GM21723 (cell line): Measurements from ENCODE around the gene ARID5B.

ENCODE experiments used
- ATAC-seq: cut with Tn5 transposase; IDR thresholded peaks from one replicate; pipeline ENCODE4 v1.9.1; 2021; ENCODE audit warnings: mild to moderate bottlenecking, moderate library complexity; ENCODE audit not compliant: unreplicated experiment

Gene ARID5B

DNA sequence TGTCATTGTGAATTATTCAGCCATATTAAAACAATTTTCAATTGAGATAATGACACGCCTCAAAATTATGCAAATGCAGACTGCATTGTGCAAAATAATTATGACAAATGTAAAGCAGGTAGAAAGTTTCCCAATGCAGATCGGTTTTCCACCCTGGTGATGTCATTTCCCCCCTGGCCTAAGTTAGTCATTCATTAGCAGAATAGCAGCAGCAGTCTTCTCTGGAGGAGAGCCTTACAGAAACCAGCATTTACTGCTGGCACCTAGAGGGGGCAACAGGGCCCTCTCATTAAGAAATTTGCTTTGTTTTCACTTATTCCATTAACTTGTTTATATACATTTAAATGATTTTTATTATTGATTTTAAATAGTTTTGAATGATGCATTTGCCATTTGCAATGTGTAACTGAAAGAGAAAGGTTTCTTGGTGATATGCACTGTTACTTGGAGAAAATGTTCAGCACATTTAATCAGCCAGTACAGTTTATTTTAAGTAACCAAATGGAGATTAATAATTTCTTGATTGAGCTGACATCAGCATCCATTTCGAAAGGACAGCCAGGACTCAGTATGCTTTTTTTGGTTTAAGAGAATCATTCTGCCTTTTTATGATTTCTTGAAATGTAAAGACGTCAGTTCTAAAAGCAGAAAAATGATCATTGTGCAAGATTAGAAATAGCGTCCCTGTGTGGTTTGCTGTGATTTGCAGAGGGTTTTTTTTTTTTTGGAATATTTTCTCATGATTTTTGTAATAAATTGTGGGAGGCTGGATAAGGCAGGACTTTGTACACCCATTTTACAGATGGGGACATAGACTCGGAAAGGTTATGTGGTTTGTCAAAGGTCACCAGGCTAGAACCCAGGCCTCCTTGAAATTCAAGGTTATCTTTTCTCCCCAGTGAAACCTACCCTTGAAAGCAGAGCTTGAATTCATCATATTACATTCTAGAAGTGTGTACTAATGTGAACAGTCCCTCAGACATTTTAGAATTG, 3.5 kb downstream of the ARID5B start:
- peak; percentile 39 for ATAC-seq

GRCh38 chr10:61905837-61906561, 4.5 kb downstream of the ARID5B start:
- ATAC-seq = no peak

DNA sequence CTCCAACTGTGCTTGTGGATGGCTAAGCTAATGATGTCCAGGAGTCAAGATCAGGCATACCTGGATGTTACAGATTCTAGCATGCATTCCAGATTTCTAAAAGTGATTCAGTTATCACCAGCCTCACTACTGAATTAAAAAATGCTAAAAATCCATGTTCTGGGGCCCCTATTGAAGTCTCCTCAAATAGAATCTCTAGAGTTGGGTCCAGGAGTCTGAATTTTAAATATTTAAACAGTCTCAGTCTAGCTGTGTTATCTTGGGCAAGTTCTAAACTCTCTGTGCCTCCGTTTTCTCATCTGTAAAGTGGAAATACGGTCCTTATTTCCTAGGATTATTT, 5.0 kb downstream of the ARID5B start:
- ATAC-seq = no peak

DNA sequence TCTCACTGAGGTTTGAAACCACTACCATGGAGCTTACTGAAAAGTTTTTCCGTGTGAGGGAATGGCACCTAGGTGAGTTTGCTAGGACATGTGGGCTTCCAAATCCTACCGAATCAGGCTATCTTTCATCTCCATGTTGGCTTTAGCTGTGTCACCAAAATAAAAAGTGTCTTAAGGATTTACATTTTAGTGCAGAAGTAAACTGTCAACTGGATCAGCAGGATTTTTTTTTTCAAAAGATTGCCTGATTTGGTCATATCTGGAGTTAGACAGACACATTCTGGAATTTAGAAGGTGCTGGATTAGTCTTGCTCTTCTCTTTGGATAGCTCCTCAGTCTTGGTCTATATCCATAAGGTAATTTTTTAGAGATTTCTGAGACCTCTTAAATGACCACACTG, 5.5 kb downstream of the ARID5B start:
- no peak for ATAC-seq

- no peak for ATAC-seq
Measured at GRCh38 chr10:61907587-61907986, 6.1 kb downstream of the ARID5B start.

- no peak for ATAC-seq
Measured at GRCh38 chr10:61910226-61910805, 8.8 kb downstream of the ARID5B start.

- ATAC-seq = no peak
Measured at GRCh38 chr10:61910894-61911293, 9.4 kb downstream of the ARID5B start.

GRCh38 chr10:61911425-61911824, 9.9 kb downstream of the ARID5B start:
- ATAC-seq = no peak

GRCh38 chr10:61912981-61913380, 11.5 kb downstream of the ARID5B start:
- ATAC-seq = no peak

DNA sequence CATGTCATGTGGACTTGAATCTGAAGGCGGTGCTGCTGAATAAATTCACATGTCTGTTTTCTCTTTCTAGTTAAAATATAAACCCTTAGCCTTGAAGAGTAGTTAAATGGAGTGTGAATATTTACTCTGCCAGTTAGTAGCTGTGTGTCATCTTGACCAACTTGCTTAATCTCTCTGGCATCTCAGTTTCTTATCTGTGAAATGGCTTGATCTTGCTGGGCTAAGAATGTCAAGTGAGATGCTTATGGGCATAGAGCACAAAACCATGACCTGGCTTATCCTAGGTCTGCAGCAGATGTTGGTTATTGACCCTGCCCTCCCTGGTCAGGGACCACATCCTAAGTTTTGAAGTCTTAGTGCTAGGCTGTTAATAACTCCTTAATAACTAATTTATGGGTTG, 16.6 kb downstream of the ARID5B start:
- ATAC-seq = no peak

DNA sequence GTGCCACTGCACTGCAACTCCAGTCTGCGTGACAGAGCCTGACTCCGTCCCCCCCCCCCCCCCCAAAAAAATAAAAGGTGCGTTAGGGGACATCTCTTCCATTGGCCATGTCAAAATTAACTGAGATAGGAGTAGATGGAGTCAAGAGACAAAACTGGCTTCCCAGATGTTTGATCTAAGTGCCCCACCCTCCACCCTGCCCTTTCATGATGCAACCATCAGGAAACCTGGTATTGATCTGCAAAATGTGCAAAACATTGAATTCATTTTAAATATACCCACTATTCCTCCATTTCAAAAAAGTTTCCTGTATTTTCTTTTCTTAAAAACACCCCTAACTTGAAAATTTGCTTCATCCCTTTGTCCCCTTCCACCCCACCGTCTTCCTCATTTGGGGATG, 17.5 kb downstream of the ARID5B start:
- no peak for ATAC-seq

DNA sequence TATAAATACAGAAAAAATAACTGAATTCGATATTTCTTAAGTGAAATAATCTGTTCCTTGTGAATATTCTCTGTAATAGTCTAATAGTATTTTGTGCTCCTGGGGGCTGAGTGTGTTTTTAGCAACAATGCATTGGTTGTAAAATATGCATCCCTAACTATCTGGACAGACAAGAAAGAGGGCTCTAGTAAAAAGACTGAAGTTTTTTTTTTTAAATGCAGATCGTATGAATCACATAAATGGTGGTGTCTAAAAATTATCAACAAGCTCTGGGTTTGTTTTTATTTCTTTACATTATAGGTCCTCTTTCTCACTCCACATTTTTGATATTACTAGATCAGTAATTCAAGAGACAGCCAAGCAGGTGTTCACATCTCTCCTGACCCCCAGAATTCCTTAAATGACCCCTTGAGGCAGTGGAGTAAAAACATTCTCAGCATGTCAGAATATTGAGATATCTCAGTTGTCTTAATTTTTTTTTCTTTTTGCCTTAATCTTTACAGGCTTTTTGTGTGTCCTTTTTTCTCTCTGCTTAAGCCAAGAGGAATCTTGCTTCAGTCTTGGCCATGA, 18.2 kb downstream of the ARID5B start:
- ATAC-seq = no peak

DNA sequence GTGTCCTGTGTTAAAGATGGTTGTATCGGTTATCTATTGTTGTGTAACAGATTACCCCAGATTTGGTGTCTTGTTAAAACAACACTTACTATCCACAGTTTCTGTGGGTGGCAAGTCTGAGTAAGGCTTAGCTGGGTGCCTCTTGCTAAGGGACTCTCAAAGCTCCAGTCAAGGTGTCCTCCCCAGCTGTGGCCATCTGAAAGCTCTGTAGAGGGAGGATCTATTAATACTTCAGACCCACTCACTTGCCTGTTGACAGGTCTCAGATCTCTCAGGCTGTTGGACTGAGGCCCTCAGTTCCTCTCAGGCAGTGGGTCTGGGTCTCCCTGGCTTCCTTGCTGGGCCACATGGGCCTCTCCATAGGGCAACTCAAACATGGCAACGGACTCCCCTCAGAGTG, 19.6 kb downstream of the ARID5B start:
- ATAC-seq = no peak

GRCh38 chr10:61923210-61923949, 21.9 kb downstream of the ARID5B start:
- no peak for ATAC-seq

DNA sequence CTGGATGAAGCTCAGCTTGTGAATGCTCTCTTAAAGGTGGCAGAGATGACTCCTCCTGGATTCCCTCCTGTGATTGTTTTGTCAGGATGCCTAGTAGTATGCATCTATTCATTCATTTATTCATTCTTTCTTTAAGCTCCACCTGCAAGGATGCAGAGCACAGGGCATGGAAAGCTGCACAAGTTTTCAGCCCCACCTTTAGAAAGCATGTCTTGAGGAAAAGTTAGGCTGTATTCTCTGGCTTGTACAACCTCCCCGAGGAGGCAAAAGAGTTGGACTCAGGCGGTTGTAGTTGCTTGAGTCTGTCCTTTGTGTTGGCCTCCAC, 22.4 kb downstream of the ARID5B start:
- ATAC-seq = no peak

DNA sequence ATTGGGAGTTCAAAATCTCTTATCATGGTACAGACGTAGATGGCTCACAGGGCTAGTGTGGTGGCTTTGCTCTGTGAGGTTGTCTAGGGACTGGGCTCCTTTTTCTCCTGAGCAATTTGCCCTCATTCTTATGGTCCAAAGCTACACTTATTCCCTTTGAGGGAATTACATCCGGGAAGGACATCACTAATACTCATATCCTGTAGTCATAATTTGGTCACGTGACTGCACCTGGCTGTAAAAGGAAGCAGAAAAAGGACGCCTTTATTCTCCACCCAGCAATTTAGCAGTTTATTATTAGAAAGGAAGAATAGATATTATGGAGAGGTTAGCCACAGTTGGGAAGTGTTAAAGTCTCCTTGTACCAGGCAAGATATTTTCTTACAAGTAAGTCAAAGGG, 28.1 kb downstream of the ARID5B start:
- ATAC-seq = no peak

- no peak for ATAC-seq
Measured at GRCh38 chr10:61931620-61932332, 30.3 kb downstream of the ARID5B start.

DNA sequence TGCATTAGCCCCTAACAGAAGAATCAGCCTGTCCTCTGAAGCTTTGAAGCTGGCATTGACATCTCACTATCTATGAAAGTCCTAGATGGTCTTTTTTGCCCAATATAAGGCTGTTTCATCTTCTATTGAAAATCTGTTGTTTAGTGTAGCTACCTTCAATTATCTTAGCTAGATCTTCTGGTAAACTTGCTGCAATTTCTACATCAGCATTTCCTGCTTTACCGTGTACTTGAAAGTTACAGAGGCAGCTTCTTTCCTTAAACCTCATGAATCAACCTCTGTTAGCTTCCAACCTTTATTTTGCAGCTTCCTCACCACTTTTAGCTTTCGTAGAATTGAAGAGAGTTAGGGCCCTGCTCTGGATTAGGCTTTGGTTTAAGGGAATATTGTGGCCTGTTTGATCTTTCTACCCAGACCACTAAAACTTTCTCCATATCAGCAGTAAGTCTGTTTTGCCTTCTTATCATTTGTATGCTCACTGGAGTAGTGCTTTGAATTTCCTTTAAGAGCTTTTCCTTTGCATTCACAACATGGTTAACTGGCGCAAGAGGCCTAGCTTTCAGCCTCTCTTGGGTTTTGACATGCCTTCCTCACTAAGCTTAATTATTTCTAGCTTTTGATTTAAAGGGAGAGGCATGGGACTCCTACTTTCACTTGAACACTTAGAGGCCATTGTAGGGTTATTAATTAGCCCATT, 32.5 kb downstream of the ARID5B start:
- no peak for ATAC-seq

DNA sequence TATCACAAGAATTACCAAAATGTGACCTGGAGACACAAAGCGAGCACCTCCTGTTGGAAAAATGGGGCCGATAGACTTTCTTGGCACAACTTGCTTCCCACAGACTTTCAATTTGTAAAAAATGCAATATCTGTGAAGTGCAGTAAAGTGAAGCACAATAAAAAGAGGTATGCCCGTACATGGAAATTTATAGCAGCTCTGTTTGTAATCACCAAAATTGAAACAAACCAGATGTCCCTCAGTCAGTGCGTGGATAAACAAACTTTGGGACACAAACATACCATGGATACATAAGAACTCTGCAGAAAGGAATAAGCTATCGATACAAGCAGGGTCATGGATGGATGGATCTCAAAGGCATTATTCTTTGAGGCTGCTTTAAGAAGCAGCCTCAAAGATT, 33.6 kb downstream of the ARID5B start:
- no peak for ATAC-seq

DNA sequence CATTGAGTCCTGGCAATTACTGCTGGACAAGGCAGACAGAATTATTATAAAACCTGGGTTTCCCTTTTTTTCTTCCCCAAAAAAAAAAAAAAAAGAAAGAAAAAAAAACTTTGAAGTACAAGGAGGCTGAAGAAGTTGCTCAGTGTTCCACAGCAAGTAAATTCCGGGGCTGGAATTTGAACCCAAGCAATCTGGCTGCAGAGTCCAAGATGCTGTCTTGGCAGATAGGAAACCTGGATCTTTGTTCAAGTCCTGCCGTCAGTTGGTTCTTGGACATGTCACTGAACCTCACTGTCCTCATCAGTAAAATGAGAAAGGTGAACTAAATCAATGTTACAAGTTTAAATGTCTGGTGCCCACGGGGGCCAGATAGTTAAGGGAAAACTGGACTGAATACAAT, 35.3 kb downstream of the ARID5B start:
- ATAC-seq = no peak
